H1 (cell line): Measurements from ENCODE around the gene DDN. TPM values are rescaled to one million over a fixed set of nuclear protein-coding genes. Genes with fewer than 3 reads are reported as not detected.

Source experiments
- ASH2L ChIP-seq: fragments of 200-600, 300-600 bp; sonication (generic); IDR thresholded peaks from one replicate; pipeline ENCODE4 v1.7.1; 2017; ENCODE audit warnings: low read length
- BACH1 ChIP-seq: IDR thresholded peaks from 2 replicates; pipeline ENCODE4 v1.6.1; 2012; ENCODE audit warnings: low read length, improper control_type of control experiment
- BCL11A ChIP-seq, 2 experiments: IDR thresholded peaks; one replicate each; pipeline ENCODE4 v1.6.1; 2011; ENCODE audit warnings: low read depth in 2 of 2, low read length in 2 of 2, mild to moderate bottlenecking in 2 of 2
- CHD1 ChIP-seq: IDR thresholded peaks from 2 replicates; pipeline ENCODE4 v1.6.1; 2012; ENCODE audit warnings: low read depth, low read length, improper control_type of control experiment
- CREB1 ChIP-seq: IDR thresholded peaks from 2 replicates; pipeline ENCODE4 v1.6.1; 2012; ENCODE audit warnings: inconsistent platforms
- CTBP2 ChIP-seq: IDR thresholded peaks from 2 replicates; pipeline ENCODE4 v1.7.0; 2011; ENCODE audit warnings: borderline replicate concordance, mild to moderate bottlenecking, moderate library complexity, mixed read lengths, low read length; ENCODE audit not compliant: insufficient read depth, insufficient read length
- EGR1 ChIP-seq: IDR thresholded peaks from 2 replicates; pipeline ENCODE4 v1.6.1; 2011; ENCODE audit warnings: low read depth, low read length, borderline replicate concordance
- RAD21 ChIP-seq, 2 experiments: IDR thresholded peaks in 1 of 2; conservative IDR thresholded peaks in 1 of 2; 2 replicates each; pipeline ENCODE4 v1.6.1; 2011; ENCODE audit warnings: low read depth in 2 of 2, low read length in 2 of 2, improper control_type of control experiment in 1 of 2, inconsistent platforms in 1 of 2, mild to moderate bottlenecking in 1 of 2, moderate library complexity in 1 of 2
- RBBP5 ChIP-seq: IDR thresholded peaks from 2 replicates; pipeline ENCODE4 v1.7.1; 2012; ENCODE audit warnings: low read depth, mild to moderate bottlenecking, inconsistent platforms, low read length, moderate library complexity, borderline replicate concordance
- SAP30 ChIP-seq: fragments of 300-600 bp; sonication (generic); IDR thresholded peaks from 2 replicates; pipeline ENCODE4 v1.7.1; 2012; ENCODE audit warnings: low read length, moderate library complexity, mild to moderate bottlenecking, inconsistent platforms; ENCODE audit not compliant: insufficient read depth, insufficient replicate concordance
- SIX5 ChIP-seq: IDR thresholded peaks from 2 replicates; pipeline ENCODE4 v1.6.1; 2011; ENCODE audit warnings: mild to moderate bottlenecking, low read depth, low read length
- YY1 ChIP-seq: IDR thresholded peaks from 2 replicates; pipeline ENCODE4 v1.6.1; 2011; ENCODE audit warnings: low read depth, mild to moderate bottlenecking, low read length
- polyA plus RNA-seq, 7 experiments: library from polyadenylated mRNA; depleted of rRNA in 3 of 7; stranded (reverse) in 5 of 7; unstranded in 2 of 7; fragments of >200 nt in 5 of 7; fragments of 200-250 nt in 2 of 7; gene quantifications; 1 replicate in 5 of 7; 2 replicates in 1 of 7; 4 replicates in 1 of 7; pipeline versions ENCODE4 v1.2.1 to v1.2.3, GENCODE V29; 2011 to 2013; ENCODE audit warnings: missing spikeins in 2 of 7, mixed read lengths in 2 of 7
- total RNA-seq: library from RNA; stranded (reverse); fragmentation: NEBNext Ultra II Directional; extraction: Animal tissue kit (Norgen Biotek cat#: 25700); gene quantifications from 2 replicates; pipeline ENCODE4 v1.2.1, GENCODE V29; 2021

Gene DDN
- total and polyA plus RNA-seq, 2 of the 8 experiments (the other 6 are each of a cell fraction or from before 2014, with no cell fraction given) = 0.14 to 0.30 TPM

- TF ChIP-seq CTBP2 = no peak
- no peak for TF ChIP-seq BCL11A (IDR thresholded peaks at IDR 0.05; ENCODE audit: low read depth in 2 of 2, low read length in 2 of 2)
- TF ChIP-seq YY1 = no peak
- no peak for TF ChIP-seq EGR1
- no peak for TF ChIP-seq BACH1
- peak; percentile 29 for TF ChIP-seq ASH2L
- peak; percentile 32; the same call in 1 of the 2 replicates for TF ChIP-seq CREB1
- TF ChIP-seq SAP30 = no peak
- TF ChIP-seq CHD1 = no peak
- TF ChIP-seq SIX5 = no peak
- peak; percentile 37 to 50 for TF ChIP-seq RAD21 (IDR thresholded peaks at IDR 0.05 in 1 of 2, conservative IDR thresholded peaks at IDR 0.05 in 1 of 2; ENCODE audit: low read depth in 2 of 2, low read length in 2 of 2)
- 0 out of 2 replicates have a peak, but pooled peaks have one; percentile 18 for TF ChIP-seq RBBP5
These were observed 25.1 kb downstream of the DDN start (continued) for GRCh38 chr12:48973941-48974673.
